Sigmoid colon (tissue), 4 donors: ENCODE results near the gene SLC46A1.

Source experiments
- CTCF ChIP-seq, 4 experiments: fragments of 450-650 bp in 3 of 4; fragments of 200-600 bp in 1 of 4; IDR thresholded peaks; one replicate each; pipeline ENCODE4 v1.5.1; 2016 to 2019; ENCODE audit warnings: antibody characterized with exemption in 4 of 4, mild to moderate bottlenecking in 3 of 4, moderate library complexity in 2 of 4
- EP300 ChIP-seq, 4 donors: sonication (generic); formaldehyde crosslinking; IDR thresholded peaks; one replicate each; pipeline ENCODE4 v1.6.1; 2017; ENCODE audit warnings: antibody characterized with exemption in 4 of 4
- POLR2A ChIP-seq, 2 donors: fragments of 450-650 bp; IDR thresholded peaks; one replicate each; pipeline ENCODE4 v1.6.1; 2016; ENCODE audit warnings: antibody characterized with exemption in 2 of 2, mild to moderate bottlenecking in 2 of 2, moderate library complexity in 2 of 2

GRCh38 chr17:28396635-28397239, 9.3 kb downstream of the SLC46A1 start:
- TF ChIP-seq CTCF (IDR thresholded peaks at IDR 0.05) (no peak), POLR2A (IDR thresholded peaks at IDR 0.05) (no peak), EP300 (IDR thresholded peaks at IDR 0.05) (no peak)
